Brain microvascular endothelial cell (primary cell): ENCODE measurements around the gene LRRC4.

Experiments used
- DNase-seq: peaks from one replicate; pipeline ENCODE4 v3.0.0-alpha.2; 2020
- H3K27ac ChIP-seq: fragments of 250-450 bp; sonication (Bioruptor Pico); 2 replicates; pipeline ENCODE4 v1.5.1; 2020; ENCODE audit warnings: mild to moderate bottlenecking, moderate library complexity
- H3K27me3 ChIP-seq: fragments of 250-450 bp; sonication (Bioruptor Pico); replicated peaks from 2 replicates; pipeline ENCODE4 v1.5.1; 2020; ENCODE audit warnings: mild to moderate bottlenecking
- H3K36me3 ChIP-seq: fragments of 250-450 bp; sonication (Bioruptor Pico); replicated peaks from 2 replicates; pipeline ENCODE4 v1.5.1; 2020; ENCODE audit warnings: mild to moderate bottlenecking
- H3K4me3 ChIP-seq: 2 replicates; pipeline ENCODE4 v1.5.1; 2011; ENCODE audit warnings: low read depth, mild to moderate bottlenecking, control low read depth, low read length, moderate library complexity
- CTCF ChIP-seq: IDR thresholded peaks from 2 replicates; pipeline ENCODE4 v1.5.1; 2011; ENCODE audit warnings: low read depth, mild to moderate bottlenecking, moderate library complexity, low read length, control low read depth, inconsistent platforms; ENCODE audit errors: missing control alignments
- in situ Hi-C: cut with HindIII; loops from 2 replicates; pipeline ENCODE4 v1.10.0; 2017; ENCODE audit warnings: low sequenced_read_pairs, low pct_ligation_motif_present

LRRC4 gene

GRCh38 chr7:128030654-128031611 is at the start of gene LRRC4:
TSS of gene LRRC4 (minus strand) at chr7:128031437. CDS start at chr7:128030640, 797 bp downstream.
- DNase-seq, result no peak
- Histone ChIP-seq H3K36me3 (peaks cover 6% of the 10 kb centered on the region), H3K27me3 (no peaks in the 10 kb centered on the region), H3K27ac (peak within 1 kb of the TSS; percentile 25), H3K4me3 (peak within 1 kb of the TSS; percentile 48)
- TF ChIP-seq CTCF, result peak; percentile 14
- in situ Hi-C loops, result no loop called here

GRCh38 chr7:128080169-128080568 is 48.9 kb upstream of the LRRC4 start:
- TF ChIP-seq CTCF, result no peak
- H3K36me3 ChIP-seq, result peaks cover 30% of the 10 kb centered on the region
- DNase-seq, result no peak
- H3K27ac ChIP-seq, result no peak overlapping the region
- no peak overlapping the region for H3K4me3 ChIP-seq
- no peaks in the 10 kb centered on the region for H3K27me3 ChIP-seq
- in situ Hi-C loops, result no loop called here

- in situ Hi-C loops, result no loop called here
- DNase-seq, result no peak
- peaks cover 24% of the 10 kb centered on the region for H3K36me3 ChIP-seq
- no peak overlapping the region for H3K4me3 ChIP-seq
- TF ChIP-seq CTCF, result no peak
- H3K27ac ChIP-seq, result no peak overlapping the region
- no peaks in the 10 kb centered on the region for H3K27me3 ChIP-seq
These were observed 47.1 kb upstream of the LRRC4 start for GRCh38 chr7:128078309-128078708.

GRCh38 chr7:128076796-128077271 is 45.6 kb upstream of the LRRC4 start:
- Histone ChIP-seq H3K27me3 (no peaks in the 10 kb centered on the region), H3K27ac (no peak overlapping the region), H3K4me3 (no peak overlapping the region), H3K36me3 (peaks cover 18% of the 10 kb centered on the region)
- no peak for DNase-seq
- in situ Hi-C loops, result no loop called here
- no peak for TF ChIP-seq CTCF

GRCh38 chr7:128076196-128076795 is 45.1 kb upstream of the LRRC4 start:
- in situ Hi-C loops, result no loop called here
- H3K27ac ChIP-seq, result no peak overlapping the region
- TF ChIP-seq CTCF, result no peak
- DNase-seq, result no peak
- no peaks in the 10 kb centered on the region for H3K27me3 ChIP-seq
- H3K4me3 ChIP-seq, result no peak overlapping the region
- H3K36me3 ChIP-seq, result peaks cover 13% of the 10 kb centered on the region
